Measurements from ENCODE around the gene ZNF839.
A peak's percentile ranks its signal among the peaks of the same experiment; 100 is the strongest.

- TF ChIP-seq CTCF (IDR thresholded peaks at IDR 0.05) (peak in 1 of 3 donors; percentile 27), POLR2A (IDR thresholded peaks at IDR 0.05) (no peak), POLR2AphosphoS5 (IDR thresholded peaks at IDR 0.05) (no peak)
Observed at GRCh38 chr14:102320033-102320660, 601 bp downstream of the ZNF839 start.

Measured in breast epithelium (tissue), 3 donors.